ENCODE measurements around the gene B4GALNT3.

DNA sequence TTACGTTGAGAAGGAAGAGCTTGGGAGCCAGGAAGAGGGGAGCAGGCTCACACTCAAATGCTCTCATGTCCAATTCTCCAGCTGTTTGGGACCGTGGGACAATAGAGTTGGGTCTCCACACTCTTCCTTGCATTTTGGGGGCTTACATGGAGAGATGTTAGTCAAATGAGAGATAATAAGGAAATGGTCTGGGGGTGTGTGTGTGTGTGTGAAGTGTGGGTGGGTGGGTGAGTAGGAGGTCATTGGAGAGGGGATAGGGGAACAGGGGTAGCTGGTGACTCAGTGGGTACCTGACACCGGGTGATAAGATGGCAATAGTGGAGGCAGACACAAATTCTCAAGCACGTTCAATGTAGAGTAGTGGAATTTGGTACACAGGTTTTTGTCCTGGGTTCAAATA lies 68.0 kb downstream of the B4GALNT3 start:
- TF ChIP-seq, protein P1, sequence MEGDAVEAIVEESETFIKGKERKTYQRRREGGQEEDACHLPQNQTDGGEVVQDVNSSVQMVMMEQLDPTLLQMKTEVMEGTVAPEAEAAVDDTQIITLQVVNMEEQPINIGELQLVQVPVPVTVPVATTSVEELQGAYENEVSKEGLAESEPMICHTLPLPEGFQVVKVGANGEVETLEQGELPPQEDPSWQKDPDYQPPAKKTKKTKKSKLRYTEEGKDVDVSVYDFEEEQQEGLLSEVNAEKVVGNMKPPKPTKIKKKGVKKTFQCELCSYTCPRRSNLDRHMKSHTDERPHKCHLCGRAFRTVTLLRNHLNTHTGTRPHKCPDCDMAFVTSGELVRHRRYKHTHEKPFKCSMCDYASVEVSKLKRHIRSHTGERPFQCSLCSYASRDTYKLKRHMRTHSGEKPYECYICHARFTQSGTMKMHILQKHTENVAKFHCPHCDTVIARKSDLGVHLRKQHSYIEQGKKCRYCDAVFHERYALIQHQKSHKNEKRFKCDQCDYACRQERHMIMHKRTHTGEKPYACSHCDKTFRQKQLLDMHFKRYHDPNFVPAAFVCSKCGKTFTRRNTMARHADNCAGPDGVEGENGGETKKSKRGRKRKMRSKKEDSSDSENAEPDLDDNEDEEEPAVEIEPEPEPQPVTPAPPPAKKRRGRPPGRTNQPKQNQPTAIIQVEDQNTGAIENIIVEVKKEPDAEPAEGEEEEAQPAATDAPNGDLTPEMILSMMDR (IDR thresholded peaks at IDR 0.05) = no peak
- no peak for TF ChIP-seq POLR2A (IDR thresholded peaks at IDR 0.05; ENCODE audit: low read depth)
